GM12892 (cell line): ENCODE measurements around the gene PAX3.

Source experiments
- DNase-seq: peaks from one replicate; pipeline ENCODE4 v3.0.0; 2011; ENCODE audit not compliant: insufficient read length
- FAIRE-seq: peaks from 2 replicates; lab custom pipeline; 2011; peaks lifted over from hg19 to GRCh38; lab: Jason Lieb, UNC
- POLR2A ChIP-seq: IDR thresholded peaks from 2 replicates; pipeline ENCODE4 v1.6.1; 2011; ENCODE audit warnings: low read depth, low read length, control low read depth
- POLR2AphosphoS5 ChIP-seq: IDR thresholded peaks from 2 replicates; pipeline ENCODE4 v1.6.1; 2011; ENCODE audit warnings: low read depth, low read length, control low read depth
- TAF1 ChIP-seq: IDR thresholded peaks from 2 replicates; pipeline ENCODE4 v1.6.1; 2011; ENCODE audit warnings: low read depth, mild to moderate bottlenecking, control low read depth, low read length, borderline replicate concordance

Gene PAX3

DNA sequence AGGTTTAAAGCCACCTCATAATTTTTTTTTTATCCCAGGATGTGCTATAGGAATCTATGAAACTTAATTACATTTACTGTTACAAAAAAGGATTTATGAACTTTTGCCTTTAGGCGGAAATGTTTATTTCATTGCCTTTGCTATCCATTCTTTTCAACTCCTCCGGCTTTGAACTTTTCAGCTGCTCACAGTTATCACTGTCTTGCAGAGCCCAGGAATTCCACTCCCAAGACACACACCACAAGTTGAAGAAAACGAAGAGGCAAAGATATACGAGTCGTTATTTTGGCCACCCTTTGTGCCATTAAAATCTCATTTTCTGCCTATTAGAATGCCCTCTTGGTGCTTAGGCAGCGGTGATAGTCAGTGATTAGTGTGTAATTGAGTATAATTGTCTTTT, 80.0 kb downstream of the PAX3 start:
- FAIRE-seq (no peak), DNase-seq (no peak)
- TF ChIP-seq POLR2A, result no peak
- TF ChIP-seq POLR2AphosphoS5, result no peak
- TF ChIP-seq TAF1, result no peak

DNA sequence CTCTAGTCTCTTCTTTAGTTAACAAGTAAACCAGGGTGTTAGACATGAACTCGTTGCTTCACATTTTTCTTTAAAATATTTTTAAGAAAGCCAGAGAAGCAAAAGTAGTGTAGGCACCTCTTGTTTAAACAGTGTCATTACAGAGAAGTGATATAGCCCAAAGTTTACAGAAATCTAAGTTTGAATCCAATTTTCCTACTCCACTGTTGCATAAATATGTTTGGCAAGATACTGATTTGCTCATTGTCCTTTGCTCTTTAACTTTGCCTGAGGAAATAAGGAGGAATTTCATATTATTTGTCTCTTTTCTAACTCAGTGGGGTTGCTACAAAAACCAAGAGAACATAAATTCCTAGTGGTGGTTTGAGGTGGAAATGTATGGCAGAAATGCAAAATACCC, 81.1 kb downstream of the PAX3 start:
- DNase-seq (no peak), FAIRE-seq (no peak)
- TF ChIP-seq POLR2A (no peak), POLR2AphosphoS5 (no peak), TAF1 (no peak)

- TF ChIP-seq POLR2AphosphoS5 (no peak), TAF1 (no peak), POLR2A (no peak)
- FAIRE-seq (no peak), DNase-seq (no peak)
Measured at GRCh38 chr2:222214885-222215284, 83.9 kb downstream of the PAX3 start.

- DNase-seq (no peak), FAIRE-seq (no peak)
- no peak for TF ChIP-seq POLR2AphosphoS5
- TF ChIP-seq TAF1, result no peak
- no peak for TF ChIP-seq POLR2A
Measured at GRCh38 chr2:222213049-222213448, 85.7 kb downstream of the PAX3 start.

- TF ChIP-seq TAF1 (no peak), POLR2AphosphoS5 (no peak), POLR2A (no peak)
- FAIRE-seq (no peak), DNase-seq (no peak)
Measured at GRCh38 chr2:222212571-222212970, 86.2 kb downstream of the PAX3 start.

- no peak for FAIRE-seq
- TF ChIP-seq TAF1 (no peak), POLR2A (no peak), POLR2AphosphoS5 (no peak)
- DNase-seq, result no peak
Measured at GRCh38 chr2:222208010-222208690, 90.6 kb downstream of the PAX3 start.

DNA sequence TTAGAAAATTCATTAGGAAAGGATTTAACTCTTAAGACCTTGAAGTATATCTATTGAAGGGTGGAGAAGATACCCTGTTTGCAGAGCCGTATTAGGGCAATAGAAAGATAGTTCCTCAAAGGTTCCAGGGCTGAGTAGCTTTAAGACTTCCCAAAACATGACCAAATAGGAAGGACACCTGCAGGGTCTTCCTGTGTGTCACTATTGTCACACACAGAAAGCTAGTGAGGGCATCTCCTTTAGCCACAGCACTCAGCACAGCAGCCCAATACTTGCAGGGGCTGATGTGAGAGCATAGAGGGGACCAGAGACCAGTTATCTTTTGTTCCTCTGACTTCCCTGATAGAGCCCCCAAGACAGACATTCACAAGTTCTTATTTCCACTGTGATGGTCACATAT, 93.7 kb downstream of the PAX3 start:
- TF ChIP-seq POLR2AphosphoS5 (no peak), POLR2A (no peak), TAF1 (no peak)
- no peak for DNase-seq
- no peak for FAIRE-seq

DNA sequence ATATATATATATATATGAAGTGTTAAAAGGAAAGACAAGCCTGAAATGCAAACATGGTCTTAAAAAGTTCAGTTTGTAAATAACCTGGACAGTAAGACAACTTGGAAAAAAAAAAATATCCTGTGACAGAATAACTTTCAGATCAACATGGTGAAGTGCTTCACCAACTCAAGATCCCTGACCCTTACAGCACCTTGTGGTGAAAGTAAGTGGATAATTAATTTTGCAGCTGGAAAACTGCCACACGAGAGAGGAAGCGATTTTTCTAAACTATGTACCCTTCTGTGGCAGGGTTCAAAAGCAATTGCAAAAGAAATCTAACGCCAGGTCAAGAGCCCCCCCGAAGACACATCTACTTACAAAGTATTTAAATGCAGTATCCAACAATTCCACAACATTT, 95.8 kb downstream of the PAX3 start:
- FAIRE-seq (no peak), DNase-seq (no peak)
- TF ChIP-seq TAF1 (no peak), POLR2AphosphoS5 (no peak)

- no peak for DNase-seq
- TF ChIP-seq POLR2A (no peak), TAF1 (no peak), POLR2AphosphoS5 (no peak)
- no peak for FAIRE-seq
Measured at GRCh38 chr2:222196159-222196558, 102.6 kb downstream of the PAX3 start.

- DNase-seq, result no peak
- TF ChIP-seq POLR2A (no peak), TAF1 (no peak), POLR2AphosphoS5 (no peak)
- FAIRE-seq, result no peak
Measured at GRCh38 chr2:222194669-222195068, 104.1 kb downstream of the PAX3 start.

DNA sequence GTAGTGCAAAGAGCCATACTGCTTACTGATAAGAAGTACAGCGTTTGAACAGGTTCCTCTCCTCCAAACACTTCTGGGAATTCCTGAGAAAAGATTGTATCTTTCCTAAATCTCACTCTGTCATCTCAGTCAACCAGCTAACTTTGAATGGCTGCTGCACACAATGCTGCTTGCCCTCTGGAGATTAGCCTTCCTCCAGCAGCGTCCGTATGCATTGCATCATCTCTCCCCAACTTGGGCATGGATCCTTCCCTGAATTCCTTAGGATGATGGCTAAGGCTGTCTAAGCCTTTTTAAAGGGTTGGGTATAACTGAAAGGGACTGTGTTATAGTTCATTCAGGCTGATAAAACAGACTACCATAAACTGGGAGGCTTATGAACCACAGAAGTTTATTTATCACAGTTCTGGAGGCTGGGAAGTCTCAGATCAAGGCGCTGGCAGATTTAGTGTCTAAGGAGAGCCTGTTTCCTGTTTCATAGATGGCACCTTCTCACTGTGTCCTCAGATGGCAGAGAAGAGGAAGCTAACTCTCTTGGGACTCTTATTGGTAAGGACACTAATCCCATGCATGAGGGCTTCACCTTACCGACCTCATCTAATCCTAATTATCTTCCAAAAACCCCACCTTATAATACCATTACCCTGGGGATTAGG, 105.3 kb downstream of the PAX3 start:
- TF ChIP-seq POLR2AphosphoS5, result no peak
- no peak for TF ChIP-seq POLR2A
- TF ChIP-seq TAF1, result no peak
- FAIRE-seq (no peak), DNase-seq (no peak)

GRCh38 chr2:222180619-222181018, 118.2 kb downstream of the PAX3 start:
- no peak for DNase-seq
- no peak for TF ChIP-seq POLR2A
- TF ChIP-seq POLR2AphosphoS5, result no peak
- no peak for TF ChIP-seq TAF1
- no peak for FAIRE-seq
